ENCODE data around the gene UBLCP1.
"Not testable (repeated sequence)": the region's sequence is repeated elsewhere in the genome, so short reads cannot be mapped to it uniquely, and the experiment has no call there.

Gene UBLCP1

DNA sequence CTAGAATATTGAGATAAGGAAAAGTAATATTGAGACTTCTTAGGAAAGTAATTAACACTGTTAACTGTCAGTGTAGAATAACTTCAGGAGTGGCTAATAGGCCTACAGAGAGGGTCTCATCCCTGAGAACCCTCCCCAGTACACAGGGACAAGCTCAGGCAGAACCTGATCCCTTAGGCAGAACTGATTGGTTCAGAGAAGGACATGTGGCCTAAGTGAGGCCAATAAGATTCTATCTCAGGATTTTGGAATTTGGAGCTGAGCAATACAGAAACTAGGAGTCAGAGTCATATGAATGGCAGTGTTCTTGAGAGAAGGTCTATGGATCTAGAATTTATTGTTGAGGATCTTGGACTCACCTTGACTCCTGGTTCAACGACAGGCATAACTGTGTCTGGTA lies 10.9 kb upstream of the UBLCP1 start:
- no peak for DNase-seq (ENCODE audit: low read depth)

GRCh38 chr5:159257007-159257406 lies 6.1 kb upstream of the UBLCP1 start:
- no peak for DNase-seq (ENCODE audit: low read depth)

DNA sequence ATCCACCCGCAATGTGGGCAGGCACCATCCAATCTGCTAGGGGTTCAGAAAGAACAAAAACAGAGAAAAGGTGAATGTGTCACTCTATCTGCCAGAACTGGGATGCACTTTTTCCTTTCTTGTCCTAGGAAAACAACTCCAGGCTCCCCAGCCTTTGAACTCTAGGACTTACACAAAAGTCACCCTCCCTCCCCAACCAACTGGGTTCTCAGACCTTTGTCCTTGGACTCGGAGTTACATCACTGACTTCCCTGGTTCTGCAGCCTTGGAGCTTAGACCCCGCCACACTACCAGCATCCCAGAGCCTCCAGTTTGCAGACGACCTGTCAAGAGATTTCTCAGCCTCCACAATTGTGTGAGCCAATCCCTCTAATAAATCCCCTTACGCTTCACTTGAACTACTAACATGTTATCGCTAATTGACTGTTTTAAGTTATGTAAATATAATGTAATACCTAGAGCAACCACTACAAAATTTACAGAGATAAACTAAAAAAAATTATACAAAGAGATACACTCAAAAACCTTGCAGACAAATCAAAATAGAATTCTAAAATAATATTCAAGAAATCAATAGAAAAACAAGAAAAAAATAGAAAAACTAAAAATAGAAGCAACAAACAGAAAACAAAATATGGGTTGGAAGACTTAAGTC lies 5.3 kb upstream of the UBLCP1 start:
- DNase-seq (ENCODE audit: low read depth) = no peak

DNA sequence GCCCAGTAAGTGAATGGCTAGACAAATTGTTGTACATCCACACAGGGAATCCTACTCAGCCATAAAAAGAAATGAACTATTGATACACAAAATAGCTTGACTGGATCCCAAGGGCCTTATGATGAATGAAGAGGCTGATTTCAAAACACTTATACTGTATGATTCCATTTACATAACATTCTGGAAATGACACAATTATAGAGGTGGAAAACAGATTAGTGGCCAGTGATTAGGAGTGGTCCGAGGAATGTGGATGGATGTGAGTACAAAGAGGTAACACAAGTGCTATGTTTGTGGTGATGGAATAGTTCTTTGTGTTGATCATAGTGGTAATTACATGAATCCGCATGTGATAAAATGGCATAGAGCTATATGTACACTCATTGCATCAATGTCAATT lies 4.7 kb upstream of the UBLCP1 start:
- no peak for DNase-seq (ENCODE audit: low read depth)

DNA sequence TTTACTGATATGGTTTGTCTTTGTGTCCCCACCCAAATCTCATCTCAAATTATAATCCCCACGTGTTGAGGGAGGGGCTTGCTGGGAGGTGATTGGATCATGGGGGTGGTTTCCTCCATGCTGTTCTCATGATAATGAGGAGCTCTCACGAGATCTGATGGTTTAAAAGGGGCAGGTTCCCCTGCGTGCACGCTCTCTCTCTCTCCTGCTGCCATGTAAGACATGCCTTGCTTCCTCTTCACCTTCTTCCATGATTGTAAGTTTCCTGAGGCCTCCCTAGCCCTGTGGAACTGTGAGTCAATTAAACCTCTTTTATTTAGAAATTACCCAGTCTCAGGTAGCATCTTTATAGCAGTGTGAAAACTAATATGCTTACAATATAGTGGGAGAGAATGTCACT lies 2.9 kb upstream of the UBLCP1 start:
- DNase-seq (ENCODE audit: low read depth) = not testable (repeated sequence)

GRCh38 chr5:159262472-159262858 lies 625 bp upstream of the UBLCP1 start:
- DNase-seq (ENCODE audit: low read depth) = no peak

DNA sequence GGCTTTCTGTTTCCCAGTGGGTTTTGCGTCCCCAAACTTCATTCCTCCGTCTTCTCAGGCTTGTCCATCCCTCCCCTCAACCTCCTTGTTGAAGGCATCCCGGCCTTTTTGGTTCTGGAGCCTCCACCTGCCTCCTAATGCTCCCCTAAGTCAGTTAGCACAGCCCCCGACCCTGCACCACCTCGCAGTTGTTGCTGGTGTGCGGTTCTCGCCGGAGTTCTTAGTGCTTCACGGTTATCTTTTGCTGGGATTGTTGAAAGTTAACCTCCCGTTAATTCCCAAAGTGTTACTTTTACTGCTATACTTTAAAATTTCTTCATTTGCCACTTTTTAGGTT lies 447 bp downstream of the UBLCP1 start:
- DNase-seq (ENCODE audit: low read depth) = no peak

DNA sequence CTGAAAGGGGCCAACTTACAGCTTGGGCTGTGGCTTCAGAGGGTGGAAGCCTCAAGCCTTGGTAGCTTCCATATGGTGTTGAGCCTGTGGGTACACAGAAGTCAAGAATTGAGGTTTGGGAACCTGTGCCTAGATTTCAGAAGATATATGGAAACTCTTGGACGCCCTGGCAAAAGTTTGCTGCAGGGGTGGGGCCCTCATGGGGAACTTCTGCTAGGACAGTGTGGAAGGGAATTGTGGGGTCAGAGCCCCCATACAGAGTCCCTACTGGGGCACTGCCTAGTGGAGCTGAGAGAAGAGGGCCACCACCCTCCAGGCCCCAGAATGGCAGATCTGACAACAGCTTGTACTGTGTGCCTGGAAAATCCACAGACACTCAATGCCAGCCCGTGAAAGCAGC lies 3.7 kb downstream of the UBLCP1 start:
- not testable (repeated sequence) for DNase-seq (ENCODE audit: low read depth)

GRCh38 chr5:159269723-159270122 lies 6.6 kb downstream of the UBLCP1 start:
- DNase-seq (ENCODE audit: low read depth) = no peak

GRCh38 chr5:159273923-159274322 lies 10.8 kb downstream of the UBLCP1 start:
- DNase-seq (ENCODE audit: low read depth) = no peak

GRCh38 chr5:159274676-159275075 lies 11.6 kb downstream of the UBLCP1 start:
- no peak for DNase-seq (ENCODE audit: low read depth)

DNA sequence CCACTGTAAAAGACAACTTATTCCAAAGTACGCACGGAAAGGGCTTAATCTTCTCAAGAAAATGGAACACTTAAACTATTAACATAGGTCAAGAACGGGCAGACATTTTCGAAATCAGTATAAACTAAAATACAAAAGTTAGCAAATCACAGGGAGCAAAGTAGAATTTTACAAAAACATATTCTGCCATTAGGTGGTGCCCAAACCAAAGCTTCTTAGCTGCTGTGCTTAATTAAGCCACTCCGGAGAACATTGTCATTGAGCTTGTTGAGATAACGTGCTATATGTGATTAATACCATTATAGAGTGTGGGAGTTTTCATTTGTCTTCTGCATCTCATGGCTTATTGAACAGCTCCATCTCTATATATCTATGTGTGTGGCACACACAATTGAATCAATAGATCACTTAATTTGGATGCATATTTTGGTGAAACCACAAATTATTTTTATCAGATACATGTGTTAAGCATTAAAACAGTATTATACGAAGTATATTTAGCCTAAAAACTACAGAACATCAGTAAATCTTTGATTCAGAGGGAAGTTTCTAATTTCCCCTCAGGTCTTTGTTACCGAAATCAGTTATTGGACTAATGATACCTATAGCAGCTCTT lies 23.4 kb downstream of the UBLCP1 start:
- no peak for DNase-seq (ENCODE audit: low read depth)

GRCh38 chr5:159290741-159291140 lies 27.7 kb downstream of the UBLCP1 start:
- no peak for DNase-seq (ENCODE audit: low read depth)

DNA sequence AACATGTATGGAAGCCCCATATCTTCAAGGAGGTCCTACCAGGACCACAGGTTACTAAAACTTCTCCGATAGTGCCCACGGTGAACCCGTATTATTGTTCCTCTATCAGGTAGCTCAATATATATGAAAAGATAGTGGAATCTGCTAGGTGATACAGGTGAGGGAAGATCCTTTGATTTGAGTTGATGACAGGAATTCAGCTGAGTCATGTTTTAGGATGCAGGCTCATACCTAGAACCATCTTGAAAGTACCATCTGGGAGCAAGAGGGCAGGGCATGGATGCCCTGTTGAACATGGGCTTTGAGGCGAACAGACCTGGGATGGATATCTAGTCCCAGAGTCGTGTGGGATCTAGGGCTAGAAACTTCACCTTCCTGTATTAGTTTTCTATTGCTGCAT lies 31.8 kb downstream of the UBLCP1 start:
- no peak for DNase-seq (ENCODE audit: low read depth)

GRCh38 chr5:159297300-159297699 lies 34.2 kb downstream of the UBLCP1 start:
- not testable (repeated sequence) for DNase-seq (ENCODE audit: low read depth)

GRCh38 chr5:159301466-159301865 lies 38.4 kb downstream of the UBLCP1 start:
- no peak for DNase-seq (ENCODE audit: low read depth)

GRCh38 chr5:159301929-159302860 lies 39.1 kb downstream of the UBLCP1 start:
- DNase-seq (ENCODE audit: low read depth) = not testable (repeated sequence)

GRCh38 chr5:159303286-159303685 lies 40.2 kb downstream of the UBLCP1 start:
- DNase-seq (ENCODE audit: low read depth) = no peak

DNA sequence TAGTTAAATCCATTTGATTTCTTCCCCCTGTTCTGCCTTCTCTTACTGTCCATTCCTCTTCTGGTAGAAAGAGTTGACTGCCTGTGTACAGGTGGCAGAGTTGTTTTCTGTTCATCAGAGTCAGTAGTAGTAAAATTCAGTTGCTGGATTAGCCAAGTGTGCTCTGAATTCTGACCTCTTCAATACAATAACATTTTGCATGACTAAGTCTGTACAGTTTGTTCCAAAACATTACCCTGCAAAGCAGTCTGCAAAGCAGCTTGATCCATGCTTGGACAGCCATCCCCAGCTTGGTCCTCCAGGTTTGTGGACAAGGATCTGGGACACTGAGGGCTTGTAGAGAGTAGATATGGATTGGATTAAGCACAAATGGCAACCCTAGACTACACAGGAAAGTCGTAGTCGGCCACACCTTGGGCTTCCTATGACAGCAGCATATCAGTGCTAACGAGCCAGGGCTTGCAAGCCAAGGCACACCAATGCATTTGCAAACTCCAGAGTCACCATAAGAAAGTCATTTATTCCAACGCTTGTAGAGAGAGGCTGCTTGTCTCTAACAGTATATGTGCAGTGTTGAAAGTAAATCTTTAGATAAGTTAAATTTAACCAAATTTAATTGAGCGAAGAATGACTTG lies 42.0 kb downstream of the UBLCP1 start:
- no peak for DNase-seq (ENCODE audit: low read depth)

DNA sequence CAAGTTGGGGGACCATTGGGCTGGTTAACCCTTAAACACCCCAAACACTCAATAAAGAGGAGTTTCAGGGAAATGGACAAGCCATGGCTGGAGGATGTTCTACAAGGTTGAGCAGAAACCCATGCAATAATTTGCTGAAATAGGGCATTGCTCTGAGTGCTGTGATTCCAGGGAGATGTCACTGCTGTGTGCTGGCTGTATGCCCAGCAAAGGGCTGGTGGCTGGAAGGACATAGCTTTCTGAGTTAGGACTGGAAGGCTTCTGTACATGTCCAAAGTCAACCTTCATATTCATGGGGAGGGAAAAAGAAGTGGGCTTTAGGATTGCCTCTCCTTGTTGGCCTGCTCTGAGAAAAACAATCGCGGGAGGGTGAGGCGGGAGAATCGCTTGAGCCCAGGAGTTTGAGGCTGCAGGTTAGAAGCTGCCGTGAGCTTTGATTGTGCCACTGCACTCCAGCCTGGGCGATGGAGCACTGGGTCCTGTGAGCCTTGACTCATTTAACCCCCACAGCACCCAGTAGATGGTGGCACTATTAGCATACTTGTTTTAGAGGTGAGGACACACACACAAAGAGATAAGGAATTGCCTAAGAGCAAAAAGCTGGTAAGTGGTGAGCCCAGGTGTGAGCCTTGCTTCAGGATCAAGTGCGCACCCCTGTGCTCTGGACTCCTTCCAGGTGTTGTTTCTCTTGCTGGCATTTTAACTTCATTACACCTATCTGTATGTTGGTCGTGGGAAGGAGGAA lies 46.8 kb downstream of the UBLCP1 start:
- DNase-seq (ENCODE audit: low read depth) = no peak

DNA sequence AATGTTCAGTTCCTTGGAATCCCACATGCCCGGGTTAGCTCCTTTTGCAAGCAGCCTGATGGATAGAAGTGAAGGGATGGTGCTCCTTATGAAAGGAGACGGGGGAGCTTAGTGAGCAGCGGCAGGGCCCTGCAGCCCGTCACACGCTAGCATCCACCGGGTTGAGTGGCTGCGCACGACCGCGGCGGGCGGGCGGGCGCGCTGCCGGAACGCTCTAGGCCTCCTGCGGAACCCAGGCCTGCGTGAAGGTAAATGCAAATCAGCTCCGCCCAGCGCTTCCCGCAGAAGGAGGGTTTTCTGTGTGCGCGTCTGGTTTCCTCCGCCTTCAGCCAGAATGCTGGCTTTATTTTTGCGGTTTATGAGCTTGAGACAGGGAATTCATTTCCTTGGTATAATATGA lies 47.4 kb downstream of the UBLCP1 start:
- peak; percentile 13 for DNase-seq (ENCODE audit: low read depth)

GRCh38 chr5:159311063-159311462 lies 48.0 kb downstream of the UBLCP1 start:
- DNase-seq (ENCODE audit: low read depth) = no peak
